K562 (cell line): ENCODE data around the gene DCAF11. TPM values are rescaled to one million over a fixed set of nuclear protein-coding genes. Genes with fewer than 3 reads are reported as not detected.

Experiments used
- CREM ChIP-seq: IDR thresholded peaks from 2 replicates; pipeline ENCODE4 v1.6.1; 2014; ENCODE audit warnings: antibody characterized with exemption, low read depth
- CTBP1 ChIP-seq: fragments of 450-650 bp; IDR thresholded peaks from 2 replicates; pipeline ENCODE4 v1.6.1; 2016; ENCODE audit warnings: borderline replicate concordance
- CXXC5 ChIP-seq: fragments of 250-450 bp; sonication (Bioruptor Pico); IDR thresholded peaks from 2 replicates; pipeline ENCODE4 v1.8.0; 2022; ENCODE audit warnings: inconsistent platforms, mild to moderate bottlenecking, moderate library complexity
- EP400 ChIP-seq: fragments of 450-650 bp; IDR thresholded peaks from 2 replicates; pipeline ENCODE4 v1.6.1; 2017; ENCODE audit warnings: antibody characterized with exemption, mild to moderate bottlenecking, moderate library complexity
- JUND ChIP-seq, 2 experiments: IDR thresholded peaks; 2 replicates in 1 of 2; 3 replicates in 1 of 2; pipeline ENCODE4 v1.6.1; 2011; ENCODE audit warnings: borderline replicate concordance in 2 of 2, low read depth in 2 of 2, low read length in 2 of 2, improper control_type of control experiment in 1 of 2, missing biosample characterization in 1 of 2, missing genetic modification characterization in 1 of 2, missing genetic modification reagents in 1 of 2
- MAX ChIP-seq: sonication (generic); formaldehyde crosslinking; IDR thresholded peaks from 2 replicates; pipeline ENCODE4 v1.9.0; 2022; ENCODE audit warnings: mild to moderate bottlenecking, missing genetic modification reagents
- MAZ ChIP-seq, 2 experiments: fragments of 450-650 bp in 1 of 2; sonication (generic) in 1 of 2; formaldehyde crosslinking; IDR thresholded peaks in 1 of 2; conservative IDR thresholded peaks in 1 of 2; 2 replicates each; pipeline versions ENCODE4 v1.4.0 to v1.5.0; 2020; ENCODE audit warnings: mild to moderate bottlenecking in 1 of 2, missing genetic modification reagents in 1 of 2
- MBD2 ChIP-seq: sonication (generic); IDR thresholded peaks from 2 replicates; pipeline ENCODE4 v1.6.1; 2016; ENCODE audit warnings: low read depth, borderline replicate concordance
- MLLT1 ChIP-seq, 2 experiments: fragments of 450-650 bp; IDR thresholded peaks; 2 replicates each; pipeline ENCODE4 v1.6.1; 2016
- PREB ChIP-seq: sonication (generic); formaldehyde crosslinking; IDR thresholded peaks from 2 replicates; pipeline ENCODE4 v1.8.1; 2023; ENCODE audit warnings: mild to moderate bottlenecking, missing genetic modification reagents
- SP1 ChIP-seq: sonication (generic); formaldehyde crosslinking; IDR thresholded peaks from 2 replicates; pipeline ENCODE4 v1.8.1; 2022; ENCODE audit warnings: mild to moderate bottlenecking, missing genetic modification reagents
- ZBTB7A ChIP-seq: IDR thresholded peaks from 2 replicates; pipeline ENCODE4 v1.6.1; 2011; ENCODE audit warnings: low read depth, mild to moderate bottlenecking, low read length, moderate library complexity, borderline replicate concordance; ENCODE audit not compliant: control insufficient read depth
- ZC3H4 ChIP-seq: sonication (generic); formaldehyde crosslinking; IDR thresholded peaks from 2 replicates; pipeline ENCODE4 v1.9.0; 2021; ENCODE audit warnings: missing genetic modification reagents, borderline replicate concordance
- ZNF41 ChIP-seq: fragments of 250-450 bp; sonication (Bioruptor Pico); conservative IDR thresholded peaks from 2 replicates; pipeline ENCODE4 v1.4.0; 2020; ENCODE audit warnings: mild to moderate bottlenecking
- ZNF695 ChIP-seq: fragments of 450-650 bp; formaldehyde crosslinking; IDR thresholded peaks from 2 replicates; pipeline ENCODE4 v1.4.0; 2020; ENCODE audit warnings: mild to moderate bottlenecking, moderate library complexity
- polyA plus RNA-seq, 8 experiments: library from polyadenylated mRNA; depleted of rRNA in 4 of 8; stranded (reverse) in 5 of 8; unstranded in 3 of 8; fragments of >200 nt; fragmentation: Nextera tagmentation in 2 of 8; fragmentation: Illumina TruSeq in 1 of 8; extraction: Ambion mirVana in 2 of 8; extraction: Trizol in 1 of 8; gene quantifications; 2 replicates each; pipeline versions ENCODE4 v1.2.1 to v1.2.3, GENCODE V29; 2011 to 2014; ENCODE audit warnings: inconsistent platforms in 1 of 8, missing spikeins in 1 of 8
- total RNA-seq, 7 experiments: library from RNA; depleted of rRNA in 6 of 7; stranded (reverse); fragments of >200 nt in 6 of 7; fragmentation: Illumina TruSeq in 2 of 7; extraction: Trizol in 2 of 7; gene quantifications; 2 replicates each; pipeline versions ENCODE4 v1.2.1 to v1.2.3, GENCODE V29; 2011 to 2021; ENCODE audit warnings: low replicate concordance in 1 of 7
- TF ChIP-seq, protein P1 (sequence below): fragments of 450-650 bp; IDR thresholded peaks from 2 replicates; pipeline ENCODE4 v1.6.1; 2016; ENCODE audit warnings: borderline replicate concordance
- TF ChIP-seq, protein P2 (sequence below): IDR thresholded peaks from 3 replicates; pipeline ENCODE4 v1.6.1; 2011; ENCODE audit warnings: borderline replicate concordance, mild to moderate bottlenecking, moderate library complexity; ENCODE audit not compliant: insufficient read length; ENCODE audit errors: extremely low read depth
- TF ChIP-seq, protein P3 (sequence below): fragments of 450-650 bp; IDR thresholded peaks from 2 replicates; pipeline ENCODE4 v1.6.1; 2016; ENCODE audit warnings: low read depth, mild to moderate bottlenecking, moderate library complexity

Gene DCAF11
- total and polyA plus RNA-seq, 9 of the 15 experiments (the other 6 are each of a cell fraction or from before 2014, with no cell fraction given), result 8.5 to 46.2 (median 36.4) TPM

- TF ChIP-seq MBD2 (no peak), ZNF695 (CRISPR knock-in tag) (no peak), CXXC5 (0 out of 2 replicates have a peak, but pooled peaks have one; percentile 7), ZNF41 (no peak), MAX (peak; percentile 35; the same call in 1 of the 2 replicates), ZC3H4 (CRISPR knock-in tag) (no peak), MAZ (CRISPR knock-in tag; conservative IDR thresholded peaks at IDR 0.05 in 1 of 2, IDR thresholded peaks at IDR 0.05 in 1 of 2) (peak; percentile 52 to 84; a peak in 2 of 4 replicates), CTBP1 (0 out of 2 replicates have a peak, but pooled peaks have one; percentile 15), ZBTB7A (peak; percentile 86), MLLT1 (IDR thresholded peaks at IDR 0.05) (0 out of 4 replicates have a peak, but pooled peaks of 1 of the 2 experiments have one; percentile 30), EP400 (peak; percentile 35; the same call in 1 of the 2 replicates), JUND (IDR thresholded peaks at IDR 0.05; ENCODE audit: borderline replicate concordance, low read depth, low read length) (no peak; the same call in 1 of the 2 replicates), JUND (tag; IDR thresholded peaks at IDR 0.05; ENCODE audit: borderline replicate concordance, low read depth, low read length) (no peak), PREB (no peak), SP1 (CRISPR knock-in tag) (peak; percentile 41; the same call in 1 of the 2 replicates), CREM (peak; percentile 3; the same call in 1 of the 2 replicates)
- TF ChIP-seq, protein P1, sequence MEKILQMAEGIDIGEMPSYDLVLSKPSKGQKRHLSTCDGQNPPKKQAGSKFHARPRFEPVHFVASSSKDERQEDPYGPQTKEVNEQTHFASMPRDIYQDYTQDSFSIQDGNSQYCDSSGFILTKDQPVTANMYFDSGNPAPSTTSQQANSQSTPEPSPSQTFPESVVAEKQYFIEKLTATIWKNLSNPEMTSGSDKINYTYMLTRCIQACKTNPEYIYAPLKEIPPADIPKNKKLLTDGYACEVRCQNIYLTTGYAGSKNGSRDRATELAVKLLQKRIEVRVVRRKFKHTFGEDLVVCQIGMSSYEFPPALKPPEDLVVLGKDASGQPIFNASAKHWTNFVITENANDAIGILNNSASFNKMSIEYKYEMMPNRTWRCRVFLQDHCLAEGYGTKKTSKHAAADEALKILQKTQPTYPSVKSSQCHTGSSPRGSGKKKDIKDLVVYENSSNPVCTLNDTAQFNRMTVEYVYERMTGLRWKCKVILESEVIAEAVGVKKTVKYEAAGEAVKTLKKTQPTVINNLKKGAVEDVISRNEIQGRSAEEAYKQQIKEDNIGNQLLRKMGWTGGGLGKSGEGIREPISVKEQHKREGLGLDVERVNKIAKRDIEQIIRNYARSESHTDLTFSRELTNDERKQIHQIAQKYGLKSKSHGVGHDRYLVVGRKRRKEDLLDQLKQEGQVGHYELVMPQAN, result peak; percentile 79; the same call in 1 of the 2 replicates
- TF ChIP-seq, protein P2, sequence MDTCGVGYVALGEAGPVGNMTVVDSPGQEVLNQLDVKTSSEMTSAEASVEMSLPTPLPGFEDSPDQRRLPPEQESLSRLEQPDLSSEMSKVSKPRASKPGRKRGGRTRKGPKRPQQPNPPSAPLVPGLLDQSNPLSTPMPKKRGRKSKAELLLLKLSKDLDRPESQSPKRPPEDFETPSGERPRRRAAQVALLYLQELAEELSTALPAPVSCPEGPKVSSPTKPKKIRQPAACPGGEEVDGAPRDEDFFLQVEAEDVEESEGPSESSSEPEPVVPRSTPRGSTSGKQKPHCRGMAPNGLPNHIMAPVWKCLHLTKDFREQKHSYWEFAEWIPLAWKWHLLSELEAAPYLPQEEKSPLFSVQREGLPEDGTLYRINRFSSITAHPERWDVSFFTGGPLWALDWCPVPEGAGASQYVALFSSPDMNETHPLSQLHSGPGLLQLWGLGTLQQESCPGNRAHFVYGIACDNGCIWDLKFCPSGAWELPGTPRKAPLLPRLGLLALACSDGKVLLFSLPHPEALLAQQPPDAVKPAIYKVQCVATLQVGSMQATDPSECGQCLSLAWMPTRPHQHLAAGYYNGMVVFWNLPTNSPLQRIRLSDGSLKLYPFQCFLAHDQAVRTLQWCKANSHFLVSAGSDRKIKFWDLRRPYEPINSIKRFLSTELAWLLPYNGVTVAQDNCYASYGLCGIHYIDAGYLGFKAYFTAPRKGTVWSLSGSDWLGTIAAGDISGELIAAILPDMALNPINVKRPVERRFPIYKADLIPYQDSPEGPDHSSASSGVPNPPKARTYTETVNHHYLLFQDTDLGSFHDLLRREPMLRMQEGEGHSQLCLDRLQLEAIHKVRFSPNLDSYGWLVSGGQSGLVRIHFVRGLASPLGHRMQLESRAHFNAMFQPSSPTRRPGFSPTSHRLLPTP, result no peak
- TF ChIP-seq, protein P3, sequence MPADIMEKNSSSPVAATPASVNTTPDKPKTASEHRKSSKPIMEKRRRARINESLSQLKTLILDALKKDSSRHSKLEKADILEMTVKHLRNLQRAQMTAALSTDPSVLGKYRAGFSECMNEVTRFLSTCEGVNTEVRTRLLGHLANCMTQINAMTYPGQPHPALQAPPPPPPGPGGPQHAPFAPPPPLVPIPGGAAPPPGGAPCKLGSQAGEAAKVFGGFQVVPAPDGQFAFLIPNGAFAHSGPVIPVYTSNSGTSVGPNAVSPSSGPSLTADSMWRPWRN, result 0 out of 2 replicates have a peak, but pooled peaks have one; percentile 10
Observed at GRCh38 chr14:24146453-24146977, 31.9 kb downstream of the DCAF11 start, which contains the start of gene PSME2 (continued).
